SIG-M5 treated with dmso at 0.1 percent for 504 hours (cell line): ENCODE data around the gene OR2L8.

Source experiments
- DNase-seq: peaks from one replicate; lab custom pipeline; 2025; ENCODE audit not compliant: unreplicated experiment; lab: John Stamatoyannopoulos, UW

The OR2L8 gene

DNA sequence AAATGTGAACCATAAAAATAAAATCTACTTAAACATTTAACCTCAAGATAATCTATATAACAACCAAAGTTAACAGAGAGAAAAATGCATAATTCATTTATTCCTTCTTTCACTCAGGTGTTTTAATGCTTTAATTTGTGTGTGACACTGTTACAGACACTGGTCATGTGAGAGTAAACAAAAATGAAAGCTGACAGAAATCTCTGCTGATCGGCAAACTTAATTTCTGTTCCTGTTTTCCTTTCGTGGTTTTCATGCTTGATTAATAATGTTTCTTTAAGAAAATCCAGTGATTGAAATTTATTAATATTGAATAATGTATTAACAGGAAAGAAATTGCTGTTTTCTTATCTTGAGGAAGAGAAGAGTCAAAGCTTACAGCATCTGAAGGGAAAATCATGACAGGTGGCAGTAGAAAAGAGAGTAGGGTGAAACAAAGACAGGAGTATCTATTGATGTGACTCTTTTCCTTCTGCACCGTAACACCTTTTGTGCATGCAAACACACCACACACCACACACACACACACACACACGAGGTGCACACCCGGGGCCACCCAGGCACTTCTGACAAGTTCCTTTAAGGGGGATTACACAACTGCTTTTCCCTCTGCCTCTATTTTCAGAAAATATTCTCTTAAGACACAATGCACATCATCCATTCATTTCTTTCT lies 18.0 kb downstream of the OR2L8 start:
- DNase-seq, result no peak

- no peak for DNase-seq
These were observed 44.3 kb downstream of the OR2L8 start for GRCh38 chr1:247992986-247993385.

- no peak for DNase-seq
These were observed 50.2 kb downstream of the OR2L8 start for GRCh38 chr1:247998811-247999210.
